ENCODE results near the gene MCTP1. TPM values are rescaled to one million over a fixed set of nuclear protein-coding genes. Genes with fewer than 3 reads are reported as not detected.

MCTP1 gene
- total and polyA plus RNA-seq, 2 of the 13 experiments (the other 11 are each of a cell fraction or from before 2014, with no cell fraction given), result 0.15 to 0.48 TPM

GRCh38 chr5:95063492-95063891 lies 221.4 kb downstream of the MCTP1 start:
- intact Hi-C loops (cut with micrococcal nuclease; ENCODE audit: unreplicated experiment), result no loop called here
- no peaks in the 10 kb centered on the region for H3K79me2 ChIP-seq (ENCODE audit: insufficient read depth, low read length)
- ChIA-PET CTCF (ENCODE audit: low intra/inter-chr PET ratio, low total read pairs) (no interaction called here), POLR2A (no interaction called here)
- H3K27ac ChIP-seq (ENCODE audit: extremely low read length, insufficient read depth, low read length), result no peak overlapping the region
- H3K4me2 ChIP-seq (ENCODE audit: low read depth, low read length), result no peak overlapping the region
- no peaks in the 10 kb centered on the region for H3K4me1 ChIP-seq (ENCODE audit: insufficient read depth, low read length)
- 32% methylated on average over 2 of the region's 2 CpGs for WGBS (ENCODE audit: low lambda C conversion rate)
- H3K9ac ChIP-seq (ENCODE audit: insufficient read depth, low read depth, low read length), result no peak overlapping the region
- TF ChIP-seq ZNF180 (CRISPR knock-in tag; IDR thresholded peaks at IDR 0.05; ENCODE audit: borderline replicate concordance, low read depth) (no peak), KLF13 (CRISPR knock-in tag; IDR thresholded peaks at IDR 0.05) (no peak), ZNF329 (CRISPR knock-in tag; IDR thresholded peaks at IDR 0.05; ENCODE audit: low read depth) (no peak), ZNF841 (CRISPR knock-in tag; IDR thresholded peaks at IDR 0.05; ENCODE audit: borderline replicate concordance) (no peak), ARNT (IDR thresholded peaks at IDR 0.05) (no peak), HOMEZ (CRISPR knock-in tag; IDR thresholded peaks at IDR 0.05; ENCODE audit: low read depth) (no peak), ZSCAN12 (CRISPR knock-in tag; IDR thresholded peaks at IDR 0.05) (no peak), TARDBP (CRISPR knock-in tag; IDR thresholded peaks at IDR 0.05) (no peak), ZBTB2 (CRISPR knock-in tag; IDR thresholded peaks at IDR 0.05; ENCODE audit: low read depth) (no peak), NR3C1 (CRISPR knock-in tag; IDR thresholded peaks at IDR 0.05) (no peak), CHD2 (IDR thresholded peaks at IDR 0.05; ENCODE audit: low read depth, low read length) (no peak)
- in situ Hi-C loops (cut with HindIII; ENCODE audit: extremely low pct_ligation_motif_present, low pct_unique_long_range_greater_than_20kb), result no loop called here
- H2AFZ ChIP-seq (ENCODE audit: low read length), result no peak overlapping the region
- FAIRE-seq (no peak), DNase-seq (ENCODE audit: low spot score) (no peak), ATAC-seq (no peak)
- H3K27me3 ChIP-seq (ENCODE audit: control insufficient read depth in 1 of 2, insufficient read depth in 2 of 2, low read length in 2 of 2), result no peaks in the 10 kb centered on the region
- no peaks in the 10 kb centered on the region for H4K20me1 ChIP-seq (ENCODE audit: insufficient read depth, low read length)
- H3K4me3 ChIP-seq (replicated peaks in 1 of 3; ENCODE audit: insufficient read depth in 1 of 3, low read depth in 2 of 3, low read length in 3 of 3), result no peak overlapping the region
- no peaks in the 10 kb centered on the region for H3K9me3 ChIP-seq (ENCODE audit: low read length)
- no peaks in the 10 kb centered on the region for H3K36me3 ChIP-seq (replicated peaks in 1 of 2; ENCODE audit: control insufficient read depth in 1 of 2, insufficient read depth in 2 of 2, low read length in 2 of 2)
- BruUV-seq (replicated peaks), result no TSS peak
